Measurements from ENCODE around the gene NIT1. TPM values are rescaled to one million over a fixed set of nuclear protein-coding genes. Genes with fewer than 3 reads are reported as not detected.

The NIT1 gene
- total and polyA plus RNA-seq, 10 donors = 27.7 to 48.2 (median 39.1) TPM

GRCh38 chr1:161082996-161083747 is 34.7 kb upstream of the NIT1 start:
- DNase-seq = no peak
- Histone ChIP-seq H3K4me3 (no peak overlapping the region), H3K4me1 (peaks cover 0 to 15% (median 0%) of the 10 kb centered on the region in 6 donors), H3K27ac (peak overlapping the region in 1 of 8 donors; percentile 13), H3K36me3 (no peaks in the 10 kb centered on the region), H3K27me3 (replicated peaks in 1 of 7) (peaks cover 0 to 9% (median 0%) of the 10 kb centered on the region in 7 donors), H3K9me3 (no peaks in the 10 kb centered on the region)
- 56 to 80% (median 67%) methylated on average over 6 to 8 of the region's 8 CpGs for WGBS, 5 donors
- TF ChIP-seq POLR2AphosphoS5 (IDR thresholded peaks at IDR 0.05) = peak in 1 of 3 donors; percentile 36
- TF ChIP-seq POLR2A (IDR thresholded peaks at IDR 0.05) = no peak
- intact Hi-C loops (cut with DNase I; ENCODE audit: low total_unique reads) = no loop called here

- no peak for DNase-seq
- H3K36me3 ChIP-seq = no peaks in the 10 kb centered on the region
- peaks cover 0 to 16% (median 0%) of the 10 kb centered on the region in 6 donors for H3K4me1 ChIP-seq
- WGBS, 5 donors = 83 to 93% (median 88%) methylated on average over 10 of the region's 10 CpGs
- intact Hi-C loops (cut with DNase I; ENCODE audit: low total_unique reads) = no loop called here
- H3K9me3 ChIP-seq = no peaks in the 10 kb centered on the region
- no peak overlapping the region for H3K4me3 ChIP-seq
- TF ChIP-seq POLR2A (IDR thresholded peaks at IDR 0.05) (no peak), POLR2AphosphoS5 (IDR thresholded peaks at IDR 0.05) (no peak), CTCF (IDR thresholded peaks at IDR 0.05 in 8 of 11, conservative IDR thresholded peaks at IDR 0.05 in 3 of 11) (no peak)
- H3K27me3 ChIP-seq (replicated peaks in 1 of 7) = peaks cover 0 to 6% (median 0%) of the 10 kb centered on the region in 7 donors
- H3K27ac ChIP-seq = peak overlapping the region in 1 of 8 donors; percentile 13
Observed at GRCh38 chr1:161083748-161084596, 33.9 kb upstream of the NIT1 start.

- H3K4me3 ChIP-seq = no peak overlapping the region
- no peak overlapping the region for H3K27ac ChIP-seq
- peaks cover 0 to 2% (median 0%) of the 10 kb centered on the region in 7 donors for H3K27me3 ChIP-seq (replicated peaks in 1 of 7)
- H3K36me3 ChIP-seq = no peaks in the 10 kb centered on the region
- intact Hi-C loops (cut with DNase I; ENCODE audit: low total_unique reads) = no loop called here
- peaks cover 0 to 21% (median 0%) of the 10 kb centered on the region in 6 donors for H3K4me1 ChIP-seq
- TF ChIP-seq POLR2A (IDR thresholded peaks at IDR 0.05) (no peak), CTCF (IDR thresholded peaks at IDR 0.05 in 8 of 11, conservative IDR thresholded peaks at IDR 0.05 in 3 of 11) (no peak), POLR2AphosphoS5 (IDR thresholded peaks at IDR 0.05) (no peak)
- no peaks in the 10 kb centered on the region for H3K9me3 ChIP-seq
- no peak for DNase-seq
- 80 to 100% (median 92%) methylated on average over 1 of the region's 1 CpG for WGBS, 5 donors
Observed at GRCh38 chr1:161084597-161084988, 33.3 kb upstream of the NIT1 start.

- no peak for TF ChIP-seq POLR2AphosphoS5 (IDR thresholded peaks at IDR 0.05)
- no peak for TF ChIP-seq CTCF (IDR thresholded peaks at IDR 0.05 in 8 of 11, conservative IDR thresholded peaks at IDR 0.05 in 3 of 11)
- TF ChIP-seq POLR2A (IDR thresholded peaks at IDR 0.05) = no peak
- H3K27ac ChIP-seq = no peak overlapping the region
- no peaks in the 10 kb centered on the region for H3K27me3 ChIP-seq (replicated peaks in 1 of 7)
- no peak overlapping the region for H3K4me3 ChIP-seq
- H3K36me3 ChIP-seq = no peaks in the 10 kb centered on the region
- H3K4me1 ChIP-seq = peaks cover 0 to 21% (median 0%) of the 10 kb centered on the region in 6 donors
- no peak for DNase-seq
- H3K9me3 ChIP-seq = no peaks in the 10 kb centered on the region
- 46 to 88% (median 75%) methylated on average over 2 of the region's 2 CpGs for WGBS, 5 donors
- intact Hi-C loops (cut with DNase I; ENCODE audit: low total_unique reads) = no loop called here
Observed at GRCh38 chr1:161085165-161085564, 32.7 kb upstream of the NIT1 start.

Measured in spleen (tissue), 11 donors.